Measurements from ENCODE around the gene ADGRG1.
A peak's percentile ranks its signal among the peaks of the same experiment; 100 is the strongest.

ADGRG1 gene

DNA sequence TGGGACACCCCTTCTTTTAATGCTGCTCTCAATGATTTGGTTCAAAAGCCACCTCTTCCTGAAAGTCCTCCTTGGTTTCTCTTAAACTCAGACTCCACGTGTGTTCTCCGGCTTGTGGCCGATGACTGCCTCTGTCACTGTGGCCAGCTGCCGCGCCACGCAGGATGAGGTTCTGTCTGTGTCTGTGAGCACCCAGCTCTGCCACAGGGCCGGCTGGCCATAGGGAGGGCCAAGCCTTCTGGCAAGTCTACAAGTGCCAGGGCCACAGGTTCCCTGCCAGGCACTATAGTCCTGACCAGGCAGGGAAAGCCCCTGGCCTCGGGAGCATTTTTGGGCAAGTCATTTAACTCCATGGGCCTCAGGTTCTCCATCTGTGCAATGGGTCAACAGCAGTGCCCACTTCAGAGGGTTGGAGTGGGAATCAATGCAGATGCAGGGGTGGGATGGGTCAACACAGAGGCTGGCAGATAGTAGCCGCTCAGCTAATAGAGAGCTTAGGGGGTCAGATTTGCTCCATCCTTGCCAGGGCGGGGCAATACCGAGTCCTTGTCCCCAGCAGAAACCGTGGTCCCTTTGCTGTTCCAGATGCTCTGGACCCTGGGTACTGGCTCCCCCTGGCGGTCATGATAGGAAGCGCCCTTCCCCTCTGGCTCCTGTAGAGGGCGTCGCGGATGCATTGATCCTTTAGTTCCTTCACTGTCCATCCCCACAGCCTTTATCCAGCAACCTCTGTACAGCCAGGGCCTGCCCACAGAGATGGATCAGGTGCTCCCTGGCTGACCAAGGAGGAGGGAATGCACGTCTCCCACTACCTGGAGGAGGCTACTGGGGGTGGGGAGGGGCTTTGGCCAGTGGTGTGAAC, 20.4 kb downstream of the ADGRG1 start:
- peak; percentile 70 for DNase-seq (ENCODE audit: low read depth, low spot score)

- DNase-seq (ENCODE audit: low read depth, low spot score) = no peak
Measured at GRCh38 chr16:57649443-57649751, 21.0 kb downstream of the ADGRG1 start.

- no peak for DNase-seq (ENCODE audit: low read depth, low spot score)
Measured at GRCh38 chr16:57649846-57650245, 21.4 kb downstream of the ADGRG1 start.

DNA sequence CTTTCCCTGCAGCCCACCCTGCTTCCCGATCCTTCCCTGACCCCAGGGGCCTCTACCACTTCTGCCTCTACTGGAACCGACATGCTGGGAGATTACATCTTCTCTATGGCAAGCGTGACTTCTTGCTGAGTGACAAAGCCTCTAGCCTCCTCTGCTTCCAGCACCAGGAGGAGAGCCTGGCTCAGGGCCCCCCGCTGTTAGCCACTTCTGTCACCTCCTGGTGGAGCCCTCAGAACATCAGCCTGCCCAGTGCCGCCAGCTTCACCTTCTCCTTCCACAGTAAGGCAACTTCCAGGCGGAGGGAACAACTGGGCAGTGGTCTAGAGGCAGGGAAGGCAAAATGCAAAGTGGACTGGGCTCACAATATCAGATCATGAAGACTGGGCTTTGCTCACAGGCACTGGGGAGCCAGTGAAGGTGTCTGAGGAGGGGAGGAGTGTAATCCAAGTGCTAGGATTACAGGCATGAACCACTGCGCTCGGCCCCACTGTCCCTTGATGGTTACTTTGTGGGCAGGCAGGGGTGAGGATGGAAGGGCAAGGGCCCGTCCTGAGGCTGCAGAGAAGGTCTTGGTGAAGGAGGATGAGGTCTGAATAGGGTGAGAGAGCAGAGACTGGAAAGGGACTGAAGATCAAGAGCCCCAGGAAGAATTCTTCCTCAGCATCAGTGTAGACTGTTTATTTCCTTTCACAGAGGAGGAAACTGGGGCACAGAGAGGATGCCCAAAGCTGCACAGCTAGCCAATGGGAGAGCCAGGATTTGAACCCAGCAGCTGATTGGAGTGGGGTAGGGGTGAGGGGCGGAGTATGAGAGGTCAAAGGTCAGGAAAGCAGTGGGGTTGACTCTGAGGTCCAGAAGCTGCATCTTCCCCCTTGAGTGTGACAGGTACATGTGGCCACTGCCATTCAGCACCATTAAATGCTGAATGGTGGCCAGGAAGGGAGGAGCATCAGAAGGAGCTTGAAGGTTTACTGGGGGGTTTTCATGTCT, 23.2 kb downstream of the ADGRG1 start:
- no peak for DNase-seq (ENCODE audit: low read depth, low spot score)

DNA sequence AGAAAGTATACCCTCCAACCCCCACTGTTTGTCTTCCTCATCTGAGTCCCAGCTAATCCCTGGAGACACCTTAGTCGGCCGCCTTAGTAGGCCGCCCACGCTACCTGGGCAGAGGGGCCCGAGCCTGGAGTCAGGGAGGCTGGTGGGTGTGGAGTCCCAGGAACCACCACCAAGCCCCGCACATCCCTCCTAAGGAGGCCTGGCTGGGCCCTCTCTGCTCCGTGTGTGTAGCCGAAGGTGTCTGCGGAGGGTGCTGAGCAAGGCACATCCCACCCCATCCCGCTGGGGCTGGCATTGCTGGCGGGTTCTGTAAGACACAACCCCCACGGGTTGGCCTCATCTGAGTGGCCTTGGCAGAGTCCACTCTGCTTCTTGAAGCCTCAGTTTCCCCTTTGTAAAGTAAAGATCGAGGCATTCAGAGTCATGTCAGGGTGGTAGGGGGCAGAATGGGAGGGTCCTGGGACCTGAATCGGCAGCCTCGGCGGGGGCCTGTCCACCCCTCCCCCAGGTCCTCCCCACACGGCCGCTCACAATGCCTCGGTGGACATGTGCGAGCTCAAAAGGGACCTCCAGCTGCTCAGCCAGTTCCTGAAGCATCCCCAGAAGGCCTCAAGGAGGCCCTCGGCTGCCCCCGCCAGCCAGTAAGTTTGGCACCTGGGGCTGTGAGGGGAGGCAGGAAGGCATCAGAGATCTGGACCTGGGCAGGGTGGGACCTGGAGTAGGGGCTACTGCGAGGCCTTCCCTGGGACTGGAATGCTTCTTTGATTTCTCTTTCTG, 24.5 kb downstream of the ADGRG1 start:
- no peak for DNase-seq (ENCODE audit: low read depth, low spot score)

DNA sequence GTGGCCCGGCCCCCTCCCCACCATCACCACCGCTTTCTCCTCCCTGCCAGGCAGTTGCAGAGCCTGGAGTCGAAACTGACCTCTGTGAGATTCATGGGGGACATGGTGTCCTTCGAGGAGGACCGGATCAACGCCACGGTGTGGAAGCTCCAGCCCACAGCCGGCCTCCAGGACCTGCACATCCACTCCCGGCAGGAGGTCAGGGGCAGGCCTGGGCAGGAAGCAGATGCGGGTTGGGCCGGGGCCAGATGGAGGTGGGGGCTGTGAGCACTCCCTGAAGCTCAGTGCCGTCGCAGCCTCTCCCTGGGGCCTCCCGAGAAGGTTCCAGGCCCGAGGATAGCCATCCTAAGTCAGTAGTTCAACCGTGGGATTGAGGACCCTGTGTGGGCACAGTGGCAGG, 25.5 kb downstream of the ADGRG1 start:
- DNase-seq (ENCODE audit: low read depth, low spot score) = no peak

DNA sequence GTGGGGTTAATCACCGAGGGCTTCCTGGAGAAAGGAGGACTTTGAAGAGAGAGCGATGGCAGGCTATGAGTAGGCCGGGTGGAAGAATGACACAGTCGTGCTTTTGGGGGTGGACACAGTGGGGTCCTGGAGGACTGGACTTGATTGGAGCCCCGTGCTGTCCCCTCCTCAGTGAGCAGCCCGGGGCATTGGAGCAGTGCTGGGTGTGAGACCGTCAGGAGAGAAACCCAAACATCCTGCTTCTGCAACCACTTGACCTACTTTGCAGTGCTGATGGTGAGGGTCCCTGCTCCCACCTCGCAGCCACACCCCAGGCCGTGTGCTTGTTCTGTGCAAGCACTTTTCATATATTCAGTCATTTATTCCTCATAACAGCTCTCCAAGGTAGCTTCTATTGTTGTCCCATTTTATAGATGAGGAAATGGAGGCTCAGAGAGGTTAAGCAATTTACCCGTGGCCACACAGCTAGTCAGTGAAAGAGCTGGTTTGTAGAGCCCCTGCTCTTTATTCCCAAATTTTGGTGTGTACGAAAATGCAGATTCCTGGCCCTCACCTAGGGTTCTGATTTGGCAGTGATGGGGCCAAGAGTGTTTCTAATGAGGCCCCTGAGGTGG, 28.0 kb downstream of the ADGRG1 start:
- DNase-seq (ENCODE audit: low read depth, low spot score) = no peak

GRCh38 chr16:57657228-57657627, 28.8 kb downstream of the ADGRG1 start:
- DNase-seq (ENCODE audit: low read depth, low spot score) = no peak

DNA sequence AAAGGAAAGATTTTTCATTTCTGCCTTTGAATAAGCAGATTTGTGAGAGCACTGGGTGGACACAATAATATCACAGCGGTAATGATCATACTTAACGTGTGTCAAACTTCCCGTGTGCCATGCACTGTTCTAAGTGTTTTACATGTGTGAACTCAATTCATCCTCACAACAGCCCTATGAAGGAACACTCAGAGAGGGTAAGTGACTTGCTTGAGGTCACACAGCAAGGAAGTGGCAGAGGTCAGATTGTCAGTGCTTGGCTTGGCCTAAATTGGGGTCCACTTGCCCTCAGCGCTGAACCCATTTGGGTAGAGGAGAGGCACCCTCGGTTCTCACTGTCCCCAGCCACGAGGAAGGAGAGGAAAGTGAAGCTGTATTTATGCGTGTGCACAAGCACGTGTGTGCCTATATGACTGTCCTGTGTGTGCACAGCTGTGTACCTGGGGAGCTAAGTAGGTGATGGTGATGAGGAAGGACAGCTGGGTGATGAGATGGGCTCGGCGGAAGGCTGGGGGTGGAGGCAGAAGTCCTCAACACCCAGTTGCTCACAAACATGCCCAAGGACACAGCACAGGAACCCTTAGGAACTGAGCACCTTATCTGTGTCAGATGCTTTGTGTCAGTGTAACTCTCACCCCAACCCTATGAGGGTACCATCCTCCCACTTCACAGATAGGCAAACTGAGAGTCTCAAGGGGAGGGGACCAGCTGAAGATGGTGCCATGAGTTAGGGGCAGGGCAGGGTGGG, 29.9 kb downstream of the ADGRG1 start:
- DNase-seq (ENCODE audit: low read depth, low spot score) = no peak

GRCh38 chr16:57658878-57659674, 30.6 kb downstream of the ADGRG1 start:
- no peak for DNase-seq (ENCODE audit: low read depth, low spot score)

DNA sequence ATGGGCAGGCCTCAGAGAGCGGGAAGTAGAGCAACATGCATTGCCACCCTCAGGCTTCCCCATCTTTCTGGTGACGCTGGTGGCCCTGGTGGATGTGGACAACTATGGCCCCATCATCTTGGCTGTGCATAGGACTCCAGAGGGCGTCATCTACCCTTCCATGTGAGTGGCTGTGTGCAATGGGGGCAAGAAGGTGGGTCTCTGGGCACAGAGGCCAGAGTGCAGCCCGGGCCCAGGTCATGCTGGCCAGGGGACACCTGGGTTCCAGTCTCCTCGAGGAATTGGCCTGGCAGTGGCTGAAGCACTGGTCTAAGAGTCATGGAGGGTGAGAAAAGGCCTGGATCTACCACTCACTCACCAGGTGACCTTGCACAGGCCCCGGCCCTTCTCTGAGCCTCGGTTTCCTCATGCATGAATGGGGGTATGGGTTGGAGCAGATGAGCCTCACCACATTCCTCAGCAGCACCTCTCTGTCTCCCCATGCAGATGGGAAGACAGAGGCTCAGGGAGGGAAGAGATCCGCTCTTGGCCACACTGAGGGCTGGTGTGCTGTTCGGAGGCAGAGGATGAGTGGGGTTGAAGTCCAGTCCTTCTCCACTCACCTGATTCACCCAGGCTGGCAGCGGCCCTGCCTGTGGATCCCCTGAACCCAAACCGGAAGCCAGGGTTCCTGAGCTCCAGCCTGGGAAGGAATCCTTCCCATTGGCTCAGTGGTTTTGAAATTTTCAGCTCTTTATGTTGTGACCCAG, 32.5 kb downstream of the ADGRG1 start:
- DNase-seq (ENCODE audit: low read depth, low spot score) = no peak

- no peak for DNase-seq (ENCODE audit: low read depth, low spot score)
Measured at GRCh38 chr16:57661510-57661909, 33.1 kb downstream of the ADGRG1 start.

- DNase-seq (ENCODE audit: low read depth, low spot score) = no peak
Measured at GRCh38 chr16:57661936-57662906, 33.8 kb downstream of the ADGRG1 start.

GRCh38 chr16:57663436-57663835, 35.0 kb downstream of the ADGRG1 start:
- no peak for DNase-seq (ENCODE audit: low read depth, low spot score)

DNA sequence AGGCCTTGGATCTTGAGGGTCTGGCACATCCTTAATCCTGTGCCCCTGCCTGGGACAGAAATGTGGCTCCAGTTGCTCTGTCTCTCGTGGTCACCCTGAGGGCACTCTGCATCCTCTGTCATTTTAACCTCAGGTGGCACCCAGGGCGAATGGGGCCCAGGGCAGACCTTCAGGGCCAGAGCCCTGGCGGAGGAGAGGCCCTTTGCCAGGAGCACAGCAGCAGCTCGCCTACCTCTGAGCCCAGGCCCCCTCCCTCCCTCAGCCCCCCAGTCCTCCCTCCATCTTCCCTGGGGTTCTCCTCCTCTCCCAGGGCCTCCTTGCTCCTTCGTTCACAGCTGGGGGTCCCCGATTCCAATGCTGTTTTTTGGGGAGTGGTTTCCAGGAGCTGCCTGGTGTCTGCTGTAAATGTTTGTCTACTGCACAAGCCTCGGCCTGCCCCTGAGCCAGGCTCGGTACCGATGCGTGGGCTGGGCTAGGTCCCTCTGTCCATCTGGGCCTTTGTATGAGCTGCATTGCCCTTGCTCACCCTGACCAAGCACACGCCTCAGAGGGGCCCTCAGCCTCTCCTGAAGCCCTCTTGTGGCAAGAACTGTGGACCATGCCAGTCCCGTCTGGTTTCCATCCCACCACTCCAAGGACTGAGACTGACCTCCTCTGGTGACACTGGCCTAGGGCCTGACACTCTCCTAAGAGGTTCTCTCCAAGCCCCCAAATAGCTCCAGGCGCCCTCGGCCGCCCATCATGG, 35.7 kb downstream of the ADGRG1 start:
- no peak for DNase-seq (ENCODE audit: low read depth, low spot score)

DNA sequence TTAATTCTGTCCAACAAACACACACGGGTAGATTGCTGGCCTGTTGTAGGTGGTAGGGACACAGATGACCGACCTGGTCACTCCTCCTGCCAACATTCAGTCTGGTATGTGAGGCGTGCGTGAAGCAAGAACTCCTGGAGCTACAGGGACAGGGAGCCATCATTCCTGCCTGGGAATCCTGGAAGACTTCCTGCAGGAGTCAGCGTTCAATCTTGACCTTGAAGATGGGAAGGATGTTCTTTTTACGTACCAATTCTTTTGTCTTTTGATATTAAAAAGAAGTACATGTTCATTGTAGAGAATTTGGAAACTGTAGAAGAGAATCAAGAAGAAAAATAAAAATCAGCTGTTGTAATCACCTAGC, 36.2 kb downstream of the ADGRG1 start:
- DNase-seq (ENCODE audit: low read depth, low spot score) = no peak

DNA sequence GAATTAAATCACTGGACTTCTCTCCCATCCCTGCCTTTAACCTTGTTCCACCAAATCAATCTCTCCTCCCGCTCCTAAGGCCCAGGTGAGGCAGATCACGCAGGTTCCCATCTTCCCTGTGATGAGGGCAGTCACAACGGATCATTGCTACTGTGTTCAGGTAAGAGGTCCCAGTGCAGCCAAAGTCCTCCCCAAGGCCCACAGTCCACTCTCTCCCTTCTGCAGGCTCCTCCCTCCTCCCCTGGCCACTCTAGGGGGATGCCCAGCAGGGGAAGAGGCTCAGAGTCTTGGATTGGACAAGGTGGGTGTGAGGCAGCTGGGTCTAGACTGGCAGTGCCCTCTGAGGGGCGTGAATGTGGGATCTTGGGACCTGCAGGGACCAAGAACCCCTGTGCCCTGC, 37.1 kb downstream of the ADGRG1 start:
- DNase-seq (ENCODE audit: low read depth, low spot score) = no peak

All from activated CD4-positive, CD25-positive, alpha-beta regulatory T cell treated with anti-CD3 and anti-CD28 coated beads, Interleukin-2, amount 50 U/mL, for 16 hours (primary cell).